Choroid plexus epithelial cell (primary cell): Measurements from ENCODE around the gene STPG3.
A peak's percentile ranks its signal among the peaks of the same experiment; 100 is the strongest.

Experiments
- DNase-seq: peaks from one replicate; pipeline ENCODE4 v3.0.0-alpha.2; 2010; ENCODE audit warnings: low read depth
- H3K4me3 ChIP-seq: 2 replicates; pipeline ENCODE4 v1.5.1; 2011; ENCODE audit warnings: low read depth, mild to moderate bottlenecking, control low read depth, low read length, moderate library complexity
- CTCF ChIP-seq: conservative IDR thresholded peaks from 2 replicates; pipeline ENCODE4 v1.5.1; 2011; ENCODE audit warnings: low read depth, mild to moderate bottlenecking, control low read depth, inconsistent platforms, low read length, moderate library complexity

STPG3 gene

GRCh38 chr9:137213160-137214060 is 37.7 kb upstream of the STPG3 start:
- no peak overlapping the region for H3K4me3 ChIP-seq
- no peak for DNase-seq

GRCh38 chr9:137214620-137215019 is 36.5 kb upstream of the STPG3 start:
- no peak for TF ChIP-seq CTCF
- DNase-seq, result no peak
- no peak overlapping the region for H3K4me3 ChIP-seq

More at GRCh38 chr9:137213160-137214060, 37.7 kb upstream of the STPG3 start:
- peak; percentile 32 for TF ChIP-seq CTCF

- no peak for TF ChIP-seq CTCF
- no peak for DNase-seq
- H3K4me3 ChIP-seq, result no peak overlapping the region
Observed at GRCh38 chr9:137215196-137215986, 35.7 kb upstream of the STPG3 start.

- H3K4me3 ChIP-seq, result no peak overlapping the region
- no peak for TF ChIP-seq CTCF
- DNase-seq, result no peak
Observed at GRCh38 chr9:137216188-137216965, 34.7 kb upstream of the STPG3 start.

GRCh38 chr9:137217276-137218211 is 33.5 kb upstream of the STPG3 start:
- DNase-seq, result no peak
- TF ChIP-seq CTCF, result no peak
- no peak overlapping the region for H3K4me3 ChIP-seq
